ENCODE measurements around the gene SLC25A14.

Gene SLC25A14

DNA sequence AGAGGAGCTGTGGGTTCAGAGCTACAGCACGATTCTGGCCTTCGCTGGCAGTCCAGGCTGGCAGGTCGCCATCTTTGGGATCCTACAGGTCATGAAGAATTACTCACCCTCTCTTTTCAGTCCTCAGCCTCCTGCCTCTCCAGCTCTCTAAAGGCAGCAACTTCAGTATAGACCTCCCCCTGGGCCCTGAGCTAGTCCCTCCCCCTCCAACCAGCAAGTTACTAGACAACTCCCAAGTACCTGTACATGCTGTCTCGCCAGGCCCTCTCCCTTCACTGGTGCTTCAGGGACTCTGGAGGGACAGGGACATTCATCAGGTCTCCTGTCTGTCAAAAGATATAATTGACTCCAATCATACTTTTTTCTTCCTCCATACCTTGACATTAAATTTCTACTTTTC, 45.8 kb downstream of the SLC25A14 start, which contains the start of gene GPR119:
GPR119 (minus strand) TSS at position 155 of the 400 bp plus-strand sequence. CDS start 227 bp downstream, outside the sequence.
- no peak for DNase-seq (ENCODE audit: low spot score)

- no peak for DNase-seq (ENCODE audit: low spot score)
Measured at GRCh38 chrX:130386408-130386808, 46.7 kb downstream of the SLC25A14 start.

- peak; percentile 76 for DNase-seq (ENCODE audit: low spot score)
Measured at GRCh38 chrX:130393451-130394074, 53.8 kb downstream of the SLC25A14 start.

- DNase-seq (ENCODE audit: low spot score) = no peak
Measured at GRCh38 chrX:130395341-130395740, 55.6 kb downstream of the SLC25A14 start.

GRCh38 chrX:130401415-130402207, 61.9 kb downstream of the SLC25A14 start, which contains the start of gene RBMX2:
TSS of gene RBMX2 (plus strand) at chrX:130401987. CDS start at chrX:130402033, 46 bp downstream.
- DNase-seq (ENCODE audit: low spot score) = peak; percentile 82

- DNase-seq (ENCODE audit: low spot score) = no peak
Measured at GRCh38 chrX:130402208-130402684, 62.5 kb downstream of the SLC25A14 start.

GRCh38 chrX:130413415-130413814, 73.7 kb downstream of the SLC25A14 start:
- DNase-seq (ENCODE audit: low spot score) = no peak

DNA sequence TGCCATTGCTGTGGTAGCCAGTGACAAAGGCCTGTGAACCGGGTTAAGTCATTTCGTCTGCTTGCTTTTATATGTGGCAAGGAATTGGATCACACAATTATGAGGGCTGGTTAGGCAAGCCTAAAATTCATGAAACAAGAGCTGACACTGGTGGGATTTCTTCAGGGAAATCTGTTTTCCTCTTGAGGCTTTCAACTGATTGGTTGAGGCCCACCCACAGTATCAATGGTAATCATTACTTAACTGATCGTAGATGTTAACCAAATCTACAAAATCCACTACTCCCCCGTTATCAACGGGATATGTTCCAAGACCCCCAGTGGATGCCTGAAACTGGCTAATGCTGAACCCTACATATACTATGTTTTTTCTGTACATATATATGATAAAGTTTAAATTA, 75.1 kb downstream of the SLC25A14 start:
- DNase-seq (ENCODE audit: low spot score) = no peak

DNA sequence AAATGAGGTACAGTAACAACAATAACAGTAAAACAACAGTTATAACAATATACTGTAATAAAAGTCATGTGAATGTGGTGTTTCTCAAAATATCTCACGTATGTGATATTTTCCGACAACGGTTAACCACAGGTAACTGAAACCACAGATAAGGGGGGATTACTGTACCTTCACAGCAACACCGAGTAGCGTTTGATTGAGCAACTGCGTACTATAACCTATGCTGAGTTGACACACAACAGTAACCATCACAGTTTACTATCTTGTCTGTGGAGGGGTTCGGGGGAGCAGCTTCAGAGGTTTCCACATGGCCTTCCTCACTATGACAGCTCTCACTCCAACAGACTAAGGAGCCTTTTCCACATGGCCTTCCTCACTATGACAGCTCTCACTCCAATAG, 75.5 kb downstream of the SLC25A14 start:
- DNase-seq (ENCODE audit: low spot score) = no peak

DNA sequence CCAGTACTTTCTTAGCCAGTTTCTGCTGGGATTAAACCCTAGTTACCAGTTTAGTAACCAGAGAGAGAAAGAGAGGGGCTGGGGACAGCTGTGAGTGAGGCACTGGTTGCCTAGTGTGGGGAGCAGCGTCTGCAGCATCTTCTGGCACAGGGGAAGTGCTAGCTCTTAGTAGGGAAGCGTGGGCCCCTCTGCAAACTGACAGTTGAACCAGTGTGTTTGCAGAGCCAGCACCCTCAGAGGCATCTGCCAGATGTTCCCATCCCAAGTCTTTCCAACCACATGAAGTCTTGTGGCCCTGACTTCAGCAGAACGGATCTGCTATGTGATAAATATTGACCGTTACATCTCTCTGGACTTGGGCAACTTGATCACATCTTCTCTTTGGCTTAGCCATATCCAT, 77.1 kb downstream of the SLC25A14 start:
- no peak for DNase-seq (ENCODE audit: low spot score)

DNA sequence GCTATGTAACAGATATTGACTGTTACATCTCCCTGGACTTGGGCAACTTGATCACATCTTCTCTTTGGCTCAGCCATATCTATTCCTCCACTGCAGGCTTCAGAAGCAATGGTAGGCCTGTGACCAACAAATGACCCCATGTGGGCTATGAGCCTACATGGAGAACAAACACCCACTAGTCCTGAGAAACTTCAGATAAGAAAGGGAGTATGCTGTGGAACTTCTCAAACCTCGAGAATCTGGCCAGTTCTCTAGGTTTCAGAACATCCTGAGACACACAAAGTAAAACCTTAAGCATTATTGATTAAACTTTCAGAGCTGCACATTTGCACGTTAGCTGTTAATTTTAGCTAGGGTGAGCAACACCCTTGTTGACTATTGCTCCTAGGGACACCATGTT, 78.3 kb downstream of the SLC25A14 start:
- DNase-seq (ENCODE audit: low spot score) = no peak

GRCh38 chrX:130418740-130419139, 79.0 kb downstream of the SLC25A14 start:
- no peak for DNase-seq (ENCODE audit: low spot score)

DNA sequence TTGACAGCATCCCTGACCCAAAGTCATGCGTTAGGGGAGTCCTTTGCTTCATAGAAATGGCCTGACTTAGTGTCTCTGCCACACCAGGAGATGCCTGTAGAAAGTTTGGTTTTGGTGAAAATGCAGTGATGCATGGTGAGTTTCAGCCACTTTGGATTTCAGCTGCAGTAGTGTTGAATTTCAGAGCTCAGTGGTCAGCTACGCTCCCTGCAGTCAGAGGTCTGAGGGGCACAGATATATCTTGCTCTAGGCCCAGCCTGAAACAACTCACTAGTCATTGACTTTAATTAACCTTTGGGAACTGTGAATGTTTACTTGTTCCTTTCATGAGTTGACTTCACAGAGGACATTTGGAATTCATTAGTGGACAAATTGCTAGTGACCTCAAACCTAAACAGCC, 79.5 kb downstream of the SLC25A14 start:
- DNase-seq (ENCODE audit: low spot score) = no peak
